ENCODE results near the gene ELN.
"Not testable (repeated sequence)": the region's sequence is repeated elsewhere in the genome, so short reads cannot be mapped to it uniquely, and the experiment has no call there.

Gene ELN

DNA sequence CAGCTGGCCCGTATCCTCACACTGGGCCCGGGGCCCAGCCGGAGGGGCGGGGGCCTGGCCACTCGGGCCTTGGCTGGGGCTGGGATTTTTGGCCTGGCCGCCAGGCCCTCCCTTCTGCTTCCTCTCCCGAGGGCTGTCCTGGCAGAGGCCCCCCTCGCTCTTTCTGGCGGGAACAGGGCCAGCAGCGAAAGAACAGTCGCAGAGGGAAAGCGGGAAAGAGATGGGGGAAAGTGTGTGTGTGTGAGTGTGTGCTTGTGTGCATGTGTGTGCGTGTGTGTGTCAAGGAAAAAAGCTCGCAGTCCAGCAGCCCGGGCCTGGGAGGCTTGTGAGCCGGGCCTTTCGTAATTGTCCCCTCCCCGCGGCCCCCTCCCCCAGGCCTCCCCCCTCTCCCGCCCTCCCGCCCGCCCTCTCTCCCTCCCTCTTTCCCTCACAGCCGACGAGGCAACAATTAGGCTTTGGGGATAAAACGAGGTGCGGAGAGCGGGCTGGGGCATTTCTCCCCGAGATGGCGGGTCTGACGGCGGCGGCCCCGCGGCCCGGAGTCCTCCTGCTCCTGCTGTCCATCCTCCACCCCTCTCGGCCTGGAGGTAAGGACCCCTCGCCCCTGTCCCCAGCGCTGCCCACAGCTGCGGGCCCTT is at the start of gene ELN:
Gene ELN, plus strand, starts transcription at position 491 of the 638 bp plus-strand sequence. Its CDS starts 15 bp downstream, at position 506.
- no peak for DNase-seq

DNA sequence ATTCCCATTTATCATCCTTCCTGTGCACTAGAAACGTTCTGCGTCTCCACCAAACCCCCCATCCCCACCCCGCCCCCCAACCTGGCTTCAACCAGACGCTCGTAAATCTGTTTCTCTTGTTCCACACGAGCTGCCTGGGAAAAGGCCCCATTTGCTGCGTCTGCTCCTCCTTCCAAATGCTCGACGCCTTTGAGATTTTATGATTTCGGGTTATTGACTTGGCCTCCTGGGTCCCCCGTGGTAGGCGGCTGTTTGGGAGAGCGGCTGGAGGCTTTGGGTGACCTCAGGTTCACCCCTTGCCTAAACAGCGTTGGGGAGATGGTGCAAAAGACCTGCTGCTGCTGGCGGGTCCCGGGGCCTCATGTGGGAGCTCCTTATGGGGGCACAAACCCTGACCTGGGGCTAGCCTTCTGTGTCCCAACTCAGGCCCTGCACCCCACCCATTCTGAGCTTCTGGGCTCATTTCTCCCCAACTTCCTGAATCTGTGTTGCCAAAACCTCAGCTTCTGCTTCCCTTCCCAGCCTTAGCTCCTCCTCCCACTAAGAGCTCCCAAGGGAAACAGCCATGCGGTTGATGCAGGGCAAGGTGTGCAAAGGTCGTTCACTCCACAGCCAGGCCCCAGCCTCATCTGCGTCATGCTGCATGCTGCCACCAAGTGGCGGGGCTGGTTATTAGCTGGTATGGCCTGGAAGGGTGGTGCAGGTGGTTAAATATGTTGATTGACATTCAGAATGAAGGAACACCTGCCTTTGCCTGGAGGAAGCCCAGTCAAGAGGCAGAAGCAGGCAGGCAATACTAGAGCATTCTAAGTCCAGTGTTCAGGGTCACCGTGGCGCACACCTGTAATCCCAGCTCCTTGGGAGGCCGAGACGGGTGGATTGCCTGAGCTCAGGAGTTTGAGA is 49.1 kb upstream of the ELN start:
- DNase-seq: peak; percentile 17 to 67

- DNase-seq: not testable (repeated sequence)
These were observed 48.3 kb upstream of the ELN start for GRCh38 chr7:73979656-73980055.

GRCh38 chr7:73980206-73980605 is 47.8 kb upstream of the ELN start:
- DNase-seq: no peak

GRCh38 chr7:73981933-73982332 is 46.0 kb upstream of the ELN start:
- no peak for DNase-seq

GRCh38 chr7:73983437-73984164 is 44.4 kb upstream of the ELN start:
- no peak for DNase-seq

DNA sequence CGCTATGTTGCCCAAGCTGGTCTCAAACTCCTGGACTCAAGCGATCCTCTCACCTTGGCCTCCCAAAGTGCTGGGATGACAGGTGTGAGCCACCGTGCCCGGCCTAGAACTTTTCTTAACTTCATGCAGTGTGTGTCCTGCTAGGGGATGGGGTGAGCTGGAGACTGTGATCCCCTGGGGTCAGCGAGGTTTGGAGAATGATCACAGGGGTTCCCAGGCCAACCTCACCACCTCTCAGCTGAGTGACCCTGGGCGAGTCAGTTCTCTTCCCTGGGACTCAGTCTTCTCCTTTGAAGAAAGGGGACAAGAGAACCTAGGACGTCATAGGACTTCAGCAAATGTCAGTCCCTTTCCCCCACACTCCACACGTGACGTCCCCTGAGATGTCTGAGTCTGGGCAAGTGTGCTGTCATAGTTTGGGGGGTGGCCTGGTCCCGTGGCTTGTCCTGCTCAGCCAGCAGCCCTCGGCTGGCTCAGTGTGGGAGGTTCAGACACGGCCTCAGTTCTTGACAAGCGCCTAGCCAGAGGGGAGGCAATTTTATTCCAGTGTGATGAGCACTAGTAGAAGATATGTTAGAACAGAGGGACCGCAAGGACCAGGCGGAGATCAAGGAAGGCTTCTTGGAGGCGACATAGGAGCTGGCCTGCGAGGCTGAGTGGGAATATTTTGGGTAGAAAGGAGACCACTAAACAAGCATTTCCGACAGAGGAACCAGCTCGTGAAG is 43.3 kb upstream of the ELN start:
- no peak for DNase-seq

- no peak for DNase-seq
These were observed 42.2 kb upstream of the ELN start for GRCh38 chr7:73985737-73986141.

DNA sequence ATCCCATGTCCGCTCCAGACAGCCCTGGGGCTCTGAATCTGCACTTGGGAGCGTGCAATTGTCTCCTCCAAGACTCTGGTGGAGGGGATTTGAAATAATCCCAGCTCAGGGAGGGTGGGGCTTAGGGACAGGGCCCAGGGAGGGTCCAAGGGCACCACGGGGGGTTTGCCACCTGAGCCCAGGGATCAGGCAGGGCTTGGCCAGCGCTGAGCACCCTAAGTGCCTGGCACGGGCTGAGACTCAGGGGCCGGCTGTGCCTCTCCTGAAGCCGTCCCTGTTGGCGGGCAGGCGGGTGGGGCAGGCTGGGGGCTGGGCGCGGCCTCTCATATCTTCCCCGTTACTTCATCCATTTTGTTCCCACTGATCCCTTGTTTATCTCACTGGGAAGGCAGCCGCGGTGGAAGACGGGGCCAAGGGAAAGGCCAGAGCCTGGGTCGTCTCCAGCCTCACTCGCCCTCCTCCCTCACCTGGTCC is 41.8 kb upstream of the ELN start:
- DNase-seq: no peak

- DNase-seq: no peak
These were observed 40.7 kb upstream of the ELN start for GRCh38 chr7:73987298-73987697.

DNA sequence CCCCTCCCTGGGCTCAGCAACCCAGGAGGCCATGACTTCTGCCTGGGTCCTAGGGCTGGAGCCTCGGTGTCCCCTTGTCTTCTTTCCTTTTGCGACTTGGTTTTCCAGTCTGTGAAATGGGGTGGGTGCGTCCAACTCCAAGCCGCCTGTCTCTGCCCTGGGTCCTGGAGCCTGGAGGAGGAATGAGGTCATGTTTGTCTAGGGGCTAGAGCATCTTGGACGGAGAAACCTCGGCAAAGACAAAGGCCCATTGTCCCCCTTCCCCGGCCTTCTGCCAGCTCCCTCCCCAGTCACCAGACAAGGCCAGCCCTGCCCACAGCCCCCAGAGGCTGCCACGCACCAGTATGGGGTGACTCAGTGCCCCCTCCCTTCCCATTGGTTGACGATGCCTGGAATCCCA is 39.8 kb upstream of the ELN start:
- DNase-seq: no peak

GRCh38 chr7:73991522-73992100 is 36.4 kb upstream of the ELN start:
- DNase-seq: no peak

DNA sequence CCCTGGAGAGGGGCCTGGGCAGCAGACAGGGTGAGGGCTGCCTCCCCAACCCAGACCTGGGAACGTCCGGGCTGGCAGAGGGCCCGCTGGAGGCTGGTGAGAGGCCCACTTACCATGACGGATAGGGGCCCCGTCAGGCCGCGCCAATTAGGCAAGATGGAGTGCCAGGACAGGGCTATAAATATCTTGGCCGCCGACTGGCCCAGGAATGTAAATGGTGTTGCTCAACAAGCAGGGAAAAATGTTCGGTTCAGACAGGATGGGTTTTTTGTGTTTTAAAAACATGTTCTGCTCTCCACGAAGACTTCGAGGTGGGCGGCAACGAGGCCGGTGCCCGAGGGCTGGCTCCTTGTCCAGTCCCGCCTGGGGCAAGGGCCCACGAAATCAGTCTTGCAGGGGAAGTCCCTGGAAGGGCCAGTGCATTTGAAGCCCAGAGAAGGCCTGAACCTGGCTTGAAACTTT is 35.8 kb upstream of the ELN start:
- no peak for DNase-seq

- no peak for DNase-seq
These were observed 34.0 kb upstream of the ELN start for GRCh38 chr7:73994023-73994422.

DNA sequence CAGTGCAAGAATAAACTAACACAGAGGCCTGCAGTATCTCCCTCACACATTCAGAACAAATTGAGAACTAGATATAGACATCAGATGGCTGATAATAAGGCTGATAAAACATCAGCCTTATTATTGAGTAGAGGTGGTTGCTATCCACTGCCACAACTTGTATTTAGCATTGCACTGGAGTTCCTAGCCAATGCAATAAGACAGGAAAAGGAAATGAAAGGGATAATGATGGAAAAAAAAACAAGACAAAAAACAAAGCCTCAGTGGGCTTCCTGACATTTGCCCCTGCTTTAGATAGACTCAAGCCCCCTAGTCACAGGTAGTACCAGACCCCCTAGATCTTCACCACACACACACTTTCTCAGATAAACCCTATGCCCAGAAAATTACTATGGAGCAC is 33.2 kb upstream of the ELN start:
- DNase-seq: no peak

- no peak for DNase-seq
These were observed 32.6 kb upstream of the ELN start for GRCh38 chr7:73995330-73995729.

DNA sequence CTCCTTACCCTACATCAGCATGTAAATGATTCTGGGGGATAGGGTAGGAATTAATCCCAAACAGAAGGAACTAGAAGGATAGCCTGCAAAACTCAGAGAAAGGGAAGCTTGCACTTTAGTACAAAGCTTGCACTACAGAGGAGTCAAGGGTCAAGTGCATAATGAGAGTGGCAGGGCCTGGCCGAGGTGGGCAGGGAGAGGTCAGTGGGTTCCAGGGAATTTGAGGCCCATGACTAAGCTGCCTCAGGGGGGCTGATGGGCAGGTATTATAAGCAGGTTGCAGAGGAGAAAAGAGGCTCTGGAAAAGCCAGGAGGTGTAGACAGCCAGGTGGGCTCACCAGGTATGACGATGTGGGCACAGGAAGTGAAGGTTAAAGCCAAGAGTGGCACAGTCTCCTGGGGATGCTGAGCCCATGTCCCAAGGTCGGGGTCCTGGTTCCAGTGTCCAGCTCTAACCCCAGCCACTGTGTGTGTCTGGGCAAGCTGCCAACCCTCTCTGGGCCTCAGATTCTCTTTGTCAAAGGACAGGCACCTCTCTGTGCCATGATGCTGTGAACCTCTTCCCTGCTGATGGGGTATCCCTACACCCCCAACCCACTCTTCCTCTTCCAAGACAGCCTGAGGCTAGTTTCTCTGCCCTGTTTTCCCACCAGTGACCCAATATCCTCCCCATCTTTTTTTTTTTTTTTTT is 32.0 kb upstream of the ELN start:
- no peak for DNase-seq

GRCh38 chr7:73997056-73997455 is 30.9 kb upstream of the ELN start:
- DNase-seq: no peak

DNA sequence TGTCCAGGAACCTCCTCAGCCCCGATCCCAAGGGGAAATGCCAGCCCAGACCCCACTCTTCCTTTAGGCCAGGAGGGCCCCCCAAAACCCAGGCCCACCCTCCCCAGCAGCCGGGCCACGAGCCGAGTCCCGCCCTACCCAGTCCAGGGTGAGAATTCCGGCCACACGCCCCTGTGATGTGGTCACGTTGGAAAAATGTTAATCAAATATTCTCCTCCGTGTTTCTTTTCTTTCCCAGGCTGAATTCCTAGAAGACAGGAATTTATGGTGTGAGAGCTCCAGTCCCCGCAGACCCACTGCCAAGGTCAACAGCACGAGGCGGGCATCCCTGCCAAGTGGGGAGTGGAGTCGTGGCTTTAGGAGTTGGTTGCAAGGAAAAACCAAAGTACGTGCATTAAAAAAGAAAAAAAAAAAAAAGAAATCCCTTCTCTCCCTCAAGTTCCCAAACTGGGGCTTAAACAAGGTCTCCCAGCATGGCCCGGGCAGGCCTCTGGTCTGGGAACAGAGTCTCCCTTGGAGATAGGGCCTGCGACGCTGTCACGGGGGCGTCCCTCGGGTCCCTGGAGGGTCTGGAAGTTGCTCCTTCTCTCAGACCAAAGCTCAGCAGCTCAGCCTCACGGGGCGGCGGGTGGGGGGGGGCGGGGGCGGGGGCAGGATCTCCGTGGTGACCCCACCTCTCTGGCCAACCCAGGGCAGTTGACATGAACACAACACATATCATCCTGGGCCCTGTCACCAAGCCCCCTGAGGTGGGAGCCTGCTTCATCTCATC is 28.1 kb upstream of the ELN start:
- DNase-seq: no peak

GRCh38 chr7:74000489-74001149 is 27.4 kb upstream of the ELN start:
- DNase-seq: no peak
